GM19324 (cell line): ENCODE results near the gene INPP5E.

Source experiments
- ATAC-seq: cut with Tn5 transposase; IDR thresholded peaks from one replicate; pipeline ENCODE4 v1.9.1; 2021; ENCODE audit warnings: mild to moderate bottlenecking, moderate library complexity; ENCODE audit not compliant: unreplicated experiment, low FRiP score

INPP5E gene

GRCh38 chr9:136473354-136473721 lies 33.7 kb upstream of the INPP5E start:
- ATAC-seq: no peak

GRCh38 chr9:136472640-136473353 lies 33.2 kb upstream of the INPP5E start:
- no peak for ATAC-seq

- no peak for ATAC-seq
These were observed 32.3 kb upstream of the INPP5E start for GRCh38 chr9:136471802-136472487.

GRCh38 chr9:136470792-136471469 lies 31.3 kb upstream of the INPP5E start:
- ATAC-seq: no peak

GRCh38 chr9:136470356-136470755 lies 30.7 kb upstream of the INPP5E start:
- ATAC-seq: no peak

GRCh38 chr9:136467766-136468165 lies 28.1 kb upstream of the INPP5E start:
- ATAC-seq: no peak

- ATAC-seq: no peak
These were observed 26.5 kb upstream of the INPP5E start for GRCh38 chr9:136466155-136466541.

GRCh38 chr9:136465500-136466154 lies 26.0 kb upstream of the INPP5E start:
- ATAC-seq: no peak

- no peak for ATAC-seq
These were observed 24.6 kb upstream of the INPP5E start for GRCh38 chr9:136464241-136464640.

GRCh38 chr9:136463578-136463977 lies 23.9 kb upstream of the INPP5E start:
- ATAC-seq: no peak

- ATAC-seq: no peak
These were observed 23.0 kb upstream of the INPP5E start for GRCh38 chr9:136462664-136463063.

GRCh38 chr9:136460772-136461325 lies 21.2 kb upstream of the INPP5E start:
- no peak for ATAC-seq

- no peak for ATAC-seq
These were observed 19.8 kb upstream of the INPP5E start for GRCh38 chr9:136459425-136459824.

GRCh38 chr9:136457326-136457725 lies 17.7 kb upstream of the INPP5E start:
- ATAC-seq: no peak

GRCh38 chr9:136456258-136456657 lies 16.6 kb upstream of the INPP5E start:
- ATAC-seq: no peak

GRCh38 chr9:136455043-136456002 lies 15.7 kb upstream of the INPP5E start:
- no peak for ATAC-seq

- ATAC-seq: no peak
These were observed 14.6 kb upstream of the INPP5E start for GRCh38 chr9:136454026-136454796.

- ATAC-seq: no peak
These were observed 13.7 kb upstream of the INPP5E start for GRCh38 chr9:136453326-136453725.
